GM23248 (cell line): ENCODE results near the gene EML1. TPM values are rescaled to one million over a fixed set of nuclear protein-coding genes. Genes with fewer than 3 reads are reported as not detected.

Experiments
- DNase-seq: peaks from one replicate; pipeline ENCODE4 v3.0.0-alpha.2; 2015
- H2AFZ ChIP-seq: fragments of 200-600 bp; sonication (generic); 2 replicates; pipeline ENCODE4 v1.6.1; 2016; ENCODE audit warnings: antibody characterized with exemption
- H3F3A ChIP-seq: fragments of 200-600 bp; sonication (generic); 2 replicates; pipeline ENCODE4 v1.6.1; 2016; ENCODE audit warnings: mild to moderate bottlenecking, antibody characterized with exemption, mixed run types; ENCODE audit not compliant: insufficient read depth
- H3K27ac ChIP-seq: fragments of 200-600 bp; sonication (generic); 2 replicates; pipeline ENCODE4 v1.5.1; 2016; ENCODE audit warnings: mild to moderate bottlenecking
- H3K27me3 ChIP-seq: fragments of 200-600 bp; sonication (generic); replicated peaks from 2 replicates; pipeline ENCODE4 v1.6.1; 2016; ENCODE audit warnings: mild to moderate bottlenecking; ENCODE audit not compliant: insufficient read depth
- H3K36me3 ChIP-seq: fragments of 200-600 bp; sonication (generic); 2 replicates; pipeline ENCODE4 v1.6.1; 2016; ENCODE audit warnings: low read depth, mild to moderate bottlenecking
- H3K4me1 ChIP-seq: fragments of 200-600 bp; sonication (generic); 2 replicates; pipeline ENCODE4 v1.6.1; 2016; ENCODE audit warnings: mild to moderate bottlenecking; ENCODE audit not compliant: insufficient read depth
- H3K4me2 ChIP-seq: fragments of 200-600 bp; sonication (generic); one replicate; pipeline ENCODE4 v1.6.1; 2016; ENCODE audit warnings: mild to moderate bottlenecking; ENCODE audit not compliant: unreplicated experiment
- H3K4me3 ChIP-seq: fragments of 200-600 bp; sonication (generic); 2 replicates; pipeline ENCODE4 v1.5.1; 2016; ENCODE audit warnings: mild to moderate bottlenecking
- H3K79me2 ChIP-seq: fragments of 200-600 bp; sonication (generic); 2 replicates; pipeline ENCODE4 v1.6.1; 2016; ENCODE audit warnings: mild to moderate bottlenecking; ENCODE audit not compliant: insufficient read depth
- H3K9ac ChIP-seq: fragments of 200-600 bp; sonication (generic); 2 replicates; pipeline ENCODE4 v1.6.1; 2016; ENCODE audit warnings: mild to moderate bottlenecking
- H3K9me2 ChIP-seq: fragments of 200-600 bp; sonication (generic); 2 replicates; pipeline ENCODE4 v1.6.1; 2016; ENCODE audit warnings: mixed run types, mild to moderate bottlenecking, moderate library complexity; ENCODE audit not compliant: insufficient read depth
- H3K9me3 ChIP-seq: fragments of 200-600 bp; sonication (generic); one replicate; pipeline ENCODE4 v1.6.1; 2017; ENCODE audit warnings: low read depth
- H4K20me1 ChIP-seq: fragments of 200-600 bp; sonication (generic); 2 replicates; pipeline ENCODE4 v1.6.0; 2016; ENCODE audit not compliant: insufficient read depth
- EZH2 ChIP-seq: fragments of 200-600 bp; sonication (generic); IDR thresholded peaks from 2 replicates; pipeline ENCODE4 v1.6.1; 2018; ENCODE audit warnings: antibody characterized with exemption, mild to moderate bottlenecking; ENCODE audit not compliant: insufficient read depth, poor library complexity, severe bottlenecking
- EZH2phosphoT487 ChIP-seq: fragments of 200-600 bp; sonication (generic); IDR thresholded peaks from 2 replicates; pipeline ENCODE4 v1.6.1; 2018; ENCODE audit warnings: antibody characterized with exemption, moderate library complexity, mild to moderate bottlenecking, low read depth; ENCODE audit not compliant: insufficient read depth
- WGBS, 2 experiments: methylation state at CpG; one replicate each; pipeline ENCODE4 v1.1.6; 2015 to 2017; ENCODE audit warnings: low lambda C conversion rate in 2 of 2, low coverage in 1 of 2; ENCODE audit errors: missing lambda C conversion rate in 2 of 2; 5-methylcytosine and 5-hydroxymethylcytosine counted together
- in situ Hi-C: fragments of 300-500 bp; cut with MboI; formaldehyde crosslinking; loops from 2 replicates; pipeline ENCODE4 v1.15.0; 2020
- polyA plus RNA-seq: library from polyadenylated mRNA; unstranded; fragments of >200 nt; fragmentation: Nextera tagmentation; extraction: Ambion mirVana; gene quantifications from 2 replicates; pipeline ENCODE4 v1.2.1, GENCODE V29; 2016
- total RNA-seq: library from RNA; depleted of rRNA; stranded (reverse); fragments of >200 nt; shearing (Covaris generic); gene quantifications from 2 replicates; pipeline ENCODE4 v1.2.3, GENCODE V29; 2014

EML1 gene
- total and polyA plus RNA-seq, 2 experiments from 2014 or later, result 14.8 to 17.9 TPM

DNA sequence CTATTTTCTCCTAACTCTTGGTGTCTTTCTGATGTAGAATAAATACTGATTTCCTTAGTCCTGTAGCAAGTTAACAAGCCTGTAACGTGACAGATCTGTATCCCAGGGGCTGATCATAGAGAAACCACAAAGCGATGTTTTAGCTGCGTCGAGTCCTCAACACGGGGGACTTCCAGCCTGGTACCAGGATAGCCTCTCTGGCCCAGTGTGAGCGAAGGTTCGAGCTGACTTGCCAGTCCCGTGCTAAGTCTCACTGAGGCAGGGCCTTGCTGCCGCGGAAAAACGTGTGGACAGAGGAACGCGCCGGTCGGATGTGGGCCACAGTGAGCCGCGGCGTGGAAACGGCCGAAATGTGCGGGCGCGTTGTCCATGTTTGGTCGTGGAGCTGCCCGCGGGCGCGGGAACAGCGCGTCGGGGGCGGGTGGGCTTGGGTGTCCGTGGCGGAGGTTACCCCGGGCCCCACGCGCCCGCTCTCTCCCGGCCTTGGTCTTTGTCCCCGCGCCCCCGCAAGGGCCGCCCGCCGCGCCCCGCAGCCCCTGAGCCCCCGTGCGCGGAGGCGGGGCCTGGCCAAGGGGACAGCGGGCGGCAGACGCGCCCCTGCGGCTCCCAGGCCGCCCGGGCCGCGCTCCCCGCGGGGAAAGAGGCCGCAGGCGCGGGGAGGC is 531 bp upstream of the EML1 start:
- peak overlapping the region; percentile 65 for H3K4me3 ChIP-seq
- 4 to 8% methylated on average over 18 to 28 of the region's 65 CpGs for WGBS, 2 experiments
- peak overlapping the region; percentile 90 for H3K9ac ChIP-seq
- H3K27ac ChIP-seq, result peak overlapping the region; percentile 39
- H2AFZ ChIP-seq, result peak overlapping the region; percentile 73
- H3K4me1 ChIP-seq, result peaks cover 22% of the 10 kb centered on the region
- no peaks in the 10 kb centered on the region for H3K27me3 ChIP-seq
- H3K9me2 ChIP-seq, result no peaks in the 10 kb centered on the region
- H3F3A ChIP-seq, result peaks cover 25% of the 10 kb centered on the region
- TF ChIP-seq EZH2 (no peak), EZH2phosphoT487 (no peak)
- no peaks in the 10 kb centered on the region for H3K36me3 ChIP-seq
- H3K9me3 ChIP-seq, result no peaks in the 10 kb centered on the region
- in situ Hi-C loops, result no loop called here
- peak; percentile 66 for DNase-seq
- H3K4me2 ChIP-seq, result peak overlapping the region; percentile 78
- no peaks in the 10 kb centered on the region for H4K20me1 ChIP-seq
- peaks cover 38% of the 10 kb centered on the region for H3K79me2 ChIP-seq

DNA sequence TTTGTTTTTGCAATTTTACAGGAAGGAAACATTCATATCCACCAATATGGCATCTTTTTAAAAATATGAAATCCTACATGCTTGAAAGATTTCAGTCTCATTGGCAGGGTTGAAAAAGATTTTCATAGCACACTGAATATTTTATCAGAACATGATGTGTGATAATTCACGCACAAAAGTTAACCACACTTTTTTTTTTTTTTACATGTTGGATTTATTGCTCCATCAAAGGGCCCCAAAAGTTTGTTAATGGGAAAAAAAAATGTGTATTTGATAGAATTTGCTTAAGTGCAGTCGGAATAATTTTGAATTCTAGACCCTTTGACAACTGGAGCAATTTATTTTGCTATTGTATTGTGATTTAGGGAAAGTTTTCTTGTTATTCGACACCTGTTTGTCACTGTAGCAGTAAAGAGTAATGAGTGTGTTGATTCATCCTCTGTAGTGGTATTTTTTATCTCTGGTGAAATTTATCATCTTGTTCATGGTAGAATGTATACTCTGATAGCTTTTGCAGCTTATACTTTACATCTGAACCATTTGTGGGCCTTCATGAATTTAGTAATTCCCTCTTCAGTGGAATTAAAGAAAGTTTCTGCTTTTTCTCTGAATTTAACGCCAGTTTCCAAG is 1.1 kb downstream of the EML1 start:
- peak overlapping the region; percentile 99 for H3K4me2 ChIP-seq
- H3K27me3 ChIP-seq, result no peaks in the 10 kb centered on the region
- no peaks in the 10 kb centered on the region for H4K20me1 ChIP-seq
- peak overlapping the region; percentile 43 for H3K27ac ChIP-seq
- WGBS, 2 experiments, result 9 to 10% methylated on average over 4 of the region's 4 CpGs
- H3K9ac ChIP-seq, result peak overlapping the region; percentile 89
- peaks cover 25% of the 10 kb centered on the region for H3F3A ChIP-seq
- in situ Hi-C loops, result no loop called here
- H3K9me3 ChIP-seq, result no peaks in the 10 kb centered on the region
- peaks cover 52% of the 10 kb centered on the region for H3K79me2 ChIP-seq
- no peak for TF ChIP-seq EZH2
- TF ChIP-seq EZH2phosphoT487, result no peak
- H3K4me1 ChIP-seq, result peaks cover 22% of the 10 kb centered on the region
- H3K9me2 ChIP-seq, result no peaks in the 10 kb centered on the region
- no peaks in the 10 kb centered on the region for H3K36me3 ChIP-seq
- H3K4me3 ChIP-seq, result peak overlapping the region; percentile 84
- H2AFZ ChIP-seq, result peak overlapping the region; percentile 79
- peak; percentile 31 for DNase-seq

DNA sequence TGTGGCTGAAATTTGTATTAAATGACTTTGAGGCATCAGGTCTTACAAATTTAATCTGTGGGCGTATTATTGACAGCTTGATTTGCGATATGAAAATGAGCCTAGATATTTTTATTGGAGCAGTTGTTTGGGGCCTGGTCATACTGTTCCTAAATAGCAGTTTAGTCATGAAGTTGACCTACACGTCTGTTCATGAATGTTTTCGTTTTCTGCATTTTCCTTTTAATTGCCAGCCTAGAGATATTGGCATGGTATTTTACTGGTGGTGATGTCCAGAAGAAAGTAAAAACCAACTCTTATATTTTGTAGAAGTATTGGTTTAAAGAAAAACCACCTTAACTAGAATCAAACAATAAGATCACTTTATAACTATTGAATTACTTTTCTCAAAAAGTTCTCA is 1.8 kb downstream of the EML1 start:
- Histone ChIP-seq H3K27me3 (no peaks in the 10 kb centered on the region), H3K9ac (no peak overlapping the region), H2AFZ (no peak overlapping the region), H3K4me1 (peaks cover 22% of the 10 kb centered on the region), H3K36me3 (no peaks in the 10 kb centered on the region), H3K4me3 (no peak overlapping the region), H4K20me1 (no peaks in the 10 kb centered on the region), H3K4me2 (peak overlapping the region; percentile 99), H3K9me2 (no peaks in the 10 kb centered on the region), H3K9me3 (no peaks in the 10 kb centered on the region), H3K79me2 (peaks cover 60% of the 10 kb centered on the region), H3K27ac (no peak overlapping the region), H3F3A (peaks cover 19% of the 10 kb centered on the region)
- in situ Hi-C loops, result no loop called here
- TF ChIP-seq EZH2 (no peak), EZH2phosphoT487 (no peak)
- 47 to 54% methylated on average over 4 of the region's 4 CpGs for WGBS, 2 experiments
- no peak for DNase-seq

DNA sequence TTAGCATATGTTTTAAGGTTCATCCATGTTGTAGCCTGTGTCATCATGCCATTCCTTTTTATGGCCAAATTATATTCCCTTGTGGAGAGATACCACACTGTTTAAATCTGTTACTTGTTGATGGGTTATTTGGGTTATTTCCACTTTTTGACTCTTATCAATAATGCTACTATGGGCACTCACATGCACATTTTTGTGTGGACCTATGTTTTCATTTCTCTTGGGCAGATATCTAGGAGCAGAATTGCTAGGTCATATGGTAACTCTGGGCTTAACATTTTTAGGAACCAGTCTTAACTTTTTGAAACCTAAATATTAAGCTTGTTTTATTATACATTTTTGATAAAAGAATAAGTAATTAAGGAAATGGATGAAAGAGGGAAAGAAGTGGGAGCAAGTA is 4.0 kb downstream of the EML1 start:
- Histone ChIP-seq H3K4me2 (no peak overlapping the region), H3K9me2 (no peaks in the 10 kb centered on the region), H4K20me1 (no peaks in the 10 kb centered on the region), H3K27me3 (no peaks in the 10 kb centered on the region), H3F3A (peaks cover 9% of the 10 kb centered on the region; the same call in 1 of the 2 replicates), H3K4me3 (no peak overlapping the region), H3K27ac (no peak overlapping the region), H3K9me3 (no peaks in the 10 kb centered on the region), H2AFZ (no peak overlapping the region), H3K9ac (no peak overlapping the region), H3K4me1 (peaks cover 18% of the 10 kb centered on the region), H3K79me2 (peaks cover 72% of the 10 kb centered on the region), H3K36me3 (no peaks in the 10 kb centered on the region)
- in situ Hi-C loops, result no loop called here
- DNase-seq, result no peak
- TF ChIP-seq EZH2 (no peak), EZH2phosphoT487 (no peak)
